Neuronal stem cell (in vitro differentiated cells): ENCODE results near the gene PCDH17.

ENCODE experiments used
- DNase-seq: peaks from one replicate; pipeline ENCODE4 v3.0.0-alpha.2; 2013; ENCODE audit warnings: low spot score
- H2AFZ ChIP-seq: one replicate; pipeline ENCODE4 v1.6.1; 2013; ENCODE audit warnings: mild to moderate bottlenecking, low read length, inconsistent platforms
- H2AK5ac ChIP-seq: 2 replicates; pipeline ENCODE4 v1.6.1; 2013; ENCODE audit warnings: low read depth, mild to moderate bottlenecking, inconsistent platforms, low read length, moderate library complexity, mixed read lengths
- H2BK120ac ChIP-seq: 2 replicates; pipeline ENCODE4 v1.6.1; 2013; ENCODE audit warnings: low read depth, mild to moderate bottlenecking, inconsistent platforms, low read length, moderate library complexity, mixed read lengths
- H2BK12ac ChIP-seq: one replicate; pipeline ENCODE4 v1.6.1; 2013; ENCODE audit warnings: low read length, inconsistent platforms
- H2BK15ac ChIP-seq: 2 replicates; pipeline ENCODE4 v1.6.1; 2013; ENCODE audit warnings: mild to moderate bottlenecking, low read length, inconsistent platforms, mixed read lengths
- H2BK5ac ChIP-seq: one replicate; pipeline ENCODE4 v1.6.1; 2013; ENCODE audit warnings: inconsistent platforms, mild to moderate bottlenecking, low read length, moderate library complexity
- H3K14ac ChIP-seq: one replicate; pipeline ENCODE4 v1.6.1; 2013; ENCODE audit warnings: low read length, inconsistent platforms
- H3K18ac ChIP-seq: 2 replicates; pipeline ENCODE4 v1.6.1; 2013; ENCODE audit warnings: low read length, inconsistent platforms
- H3K23ac ChIP-seq: 2 replicates; pipeline ENCODE4 v1.6.1; 2013; ENCODE audit warnings: low read depth, mild to moderate bottlenecking, mixed read lengths, low read length, inconsistent platforms; ENCODE audit not compliant: poor library complexity
- H3K27ac ChIP-seq: replicated peaks from 3 replicates; pipeline ENCODE4 v1.5.1; 2013; ENCODE audit warnings: low read length, inconsistent platforms
- H3K27me3 ChIP-seq, 3 experiments: 2 replicates each; pipeline ENCODE4 v1.6.1; 2013; ENCODE audit warnings: low read length in 3 of 3, mild to moderate bottlenecking in 2 of 3, inconsistent platforms in 1 of 3, low read depth in 1 of 3, mixed read lengths in 1 of 3, moderate library complexity in 1 of 3; ENCODE audit not compliant: control insufficient read depth in 3 of 3, insufficient read depth in 3 of 3
- H3K36me3 ChIP-seq, 2 donors: replicated peaks in 1 of 2; 2 replicates each; pipeline ENCODE4 v1.6.1; 2013; ENCODE audit warnings: low read length in 2 of 2; ENCODE audit not compliant: control insufficient read depth in 2 of 2, insufficient read depth in 2 of 2
- H3K4ac ChIP-seq: 2 replicates; pipeline ENCODE4 v1.6.1; 2013; ENCODE audit warnings: inconsistent platforms, mild to moderate bottlenecking, low read length, moderate library complexity
- H3K4me1 ChIP-seq, 2 donors: 1 replicate in 1 of 2; 2 replicates in 1 of 2; pipeline ENCODE4 v1.6.1; 2013; ENCODE audit warnings: low read length in 2 of 2, low read depth in 1 of 2; ENCODE audit not compliant: control insufficient read depth in 2 of 2, insufficient read depth in 1 of 2
- H3K4me2 ChIP-seq: one replicate; pipeline ENCODE4 v1.6.1; 2013; ENCODE audit warnings: mild to moderate bottlenecking, low read length, inconsistent platforms; ENCODE audit not compliant: insufficient read depth, poor library complexity, severe bottlenecking
- H3K4me3 ChIP-seq, 2 donors: 2 replicates each; pipeline ENCODE4 v1.5.1; 2013; ENCODE audit warnings: low read length in 2 of 2, mild to moderate bottlenecking in 2 of 2, inconsistent platforms in 1 of 2, moderate library complexity in 1 of 2
- H3K79me1 ChIP-seq: one replicate; pipeline ENCODE4 v1.6.1; 2013; ENCODE audit warnings: low read depth, mild to moderate bottlenecking, inconsistent platforms, low read length, moderate library complexity
- H3K9ac ChIP-seq: one replicate; pipeline ENCODE4 v1.6.1; 2013; ENCODE audit warnings: mild to moderate bottlenecking, low read depth, low read length, inconsistent platforms; ENCODE audit not compliant: poor library complexity
- H3K9me3 ChIP-seq, 2 donors: replicated peaks in 1 of 2; 2 replicates each; pipeline versions ENCODE3 to v1.6.1; 2013; ENCODE audit warnings: low read length in 2 of 2, mild to moderate bottlenecking in 2 of 2, inconsistent platforms in 1 of 2, low read depth in 1 of 2, mixed read lengths in 1 of 2, moderate library complexity in 1 of 2; ENCODE audit not compliant: control insufficient read depth in 2 of 2, insufficient read depth in 1 of 2
- H4K8ac ChIP-seq: one replicate; pipeline ENCODE4 v1.6.1; 2013; ENCODE audit warnings: low read depth, mild to moderate bottlenecking, inconsistent platforms, low read length, moderate library complexity
- H4K91ac ChIP-seq: one replicate; pipeline ENCODE4 v1.6.1; 2013; ENCODE audit warnings: low read length, low read depth, mild to moderate bottlenecking, inconsistent platforms; ENCODE audit not compliant: poor library complexity
- WGBS, 2 donors: extraction: QIAGEN DNeasy Blood & Tissue Kit; methylation state at CpG; one replicate each; pipeline ENCODE4 v1.1.7; 2013; ENCODE audit warnings: missing lambda C conversion rate in 2 of 2, mixed read lengths in 1 of 2; ENCODE audit not compliant: insufficient read length in 2 of 2, insufficient replicate concordance in 1 of 2; ENCODE audit errors: extremely low coverage in 2 of 2; 5-methylcytosine and 5-hydroxymethylcytosine counted together

Gene PCDH17

DNA sequence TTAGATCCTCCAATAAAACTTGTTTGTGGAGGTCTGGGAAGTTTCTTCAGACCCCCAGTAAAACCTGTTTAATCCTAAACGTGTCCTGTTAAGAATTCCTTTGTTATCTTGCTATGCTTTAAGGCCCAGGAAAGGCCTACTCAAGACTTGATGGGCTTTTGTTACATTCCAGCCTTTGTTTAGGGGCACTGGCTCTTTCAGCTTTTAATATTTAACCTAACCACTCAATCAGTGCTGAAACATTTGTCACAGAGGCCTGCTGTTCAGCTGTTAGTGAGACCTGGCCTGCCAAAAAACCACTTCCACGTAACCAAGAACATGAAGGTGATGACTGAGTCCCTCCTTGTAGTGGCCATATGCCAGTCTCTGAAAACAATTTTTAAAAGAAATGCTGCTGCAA, 41.7 kb downstream of the PCDH17 start:
- H2AK5ac ChIP-seq = no peak overlapping the region
- no peak overlapping the region for H3K14ac ChIP-seq
- peaks cover 3 to 42% of the 10 kb centered on the region in 2 donors for H3K36me3 ChIP-seq
- H4K8ac ChIP-seq = no peak overlapping the region
- H2BK5ac ChIP-seq = no peak overlapping the region
- no peak overlapping the region for H3K18ac ChIP-seq
- no peak overlapping the region for H3K4me3 ChIP-seq
- H4K91ac ChIP-seq = no peak overlapping the region
- H3K9me3 ChIP-seq = peaks cover 0 to 2% of the 10 kb centered on the region in 2 donors
- no peak overlapping the region for H3K4ac ChIP-seq
- peaks cover 0 to 5% of the 10 kb centered on the region in 2 donors for H3K4me1 ChIP-seq
- no CpG with 5 or more reads among the region's 2 CpGs for WGBS, 2 donors
- no peak overlapping the region for H2BK120ac ChIP-seq
- H3K79me1 ChIP-seq = no peaks in the 10 kb centered on the region
- no peak overlapping the region for H3K27ac ChIP-seq
- no peak overlapping the region for H3K4me2 ChIP-seq
- no peak overlapping the region for H2BK15ac ChIP-seq
- no peak overlapping the region for H2AFZ ChIP-seq
- H3K23ac ChIP-seq = no peak overlapping the region
- peak; percentile 31 for DNase-seq
- no peak overlapping the region for H2BK12ac ChIP-seq
- no peak overlapping the region for H3K9ac ChIP-seq
- H3K27me3 ChIP-seq = no peaks in the 10 kb centered on the region

DNA sequence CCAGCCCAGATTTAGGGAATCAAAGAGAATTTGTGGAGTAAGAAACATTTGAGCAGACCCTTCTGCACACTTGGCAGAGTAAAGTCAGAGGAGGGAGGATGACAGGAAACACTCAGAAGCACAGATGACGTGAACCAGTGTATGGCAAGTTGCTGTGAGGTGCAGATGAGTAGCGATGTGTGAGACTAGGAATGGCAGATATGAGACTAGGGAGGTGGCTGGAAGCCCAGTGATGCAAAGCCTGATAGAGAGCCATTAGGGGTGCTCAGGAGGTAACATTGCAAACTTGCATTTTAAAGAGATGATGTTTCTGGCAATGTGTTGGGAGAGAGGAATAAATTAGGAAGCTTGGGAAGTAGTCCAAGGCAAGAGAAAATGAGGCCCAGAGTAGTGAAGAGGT, 44.0 kb downstream of the PCDH17 start:
- Histone ChIP-seq H2AFZ (no peak overlapping the region), H3K4ac (no peak overlapping the region), H4K8ac (no peak overlapping the region), H3K27me3 (no peaks in the 10 kb centered on the region), H3K14ac (no peak overlapping the region), H2BK5ac (no peak overlapping the region), H3K4me1 (peaks cover 0 to 5% of the 10 kb centered on the region in 2 donors), H3K36me3 (peaks cover 3 to 39% of the 10 kb centered on the region in 2 donors), H2BK120ac (no peak overlapping the region), H3K4me2 (no peak overlapping the region), H3K79me1 (no peaks in the 10 kb centered on the region), H2AK5ac (no peak overlapping the region), H2BK12ac (no peak overlapping the region), H3K27ac (no peak overlapping the region), H3K23ac (no peak overlapping the region), H3K18ac (no peak overlapping the region), H3K9ac (no peak overlapping the region), H4K91ac (no peak overlapping the region), H3K9me3 (peaks cover 0 to 2% of the 10 kb centered on the region in 2 donors), H3K4me3 (no peak overlapping the region), H2BK15ac (no peak overlapping the region)
- DNase-seq = no peak
- no CpG with 5 or more reads among the region's 2 CpGs for WGBS, 2 donors

DNA sequence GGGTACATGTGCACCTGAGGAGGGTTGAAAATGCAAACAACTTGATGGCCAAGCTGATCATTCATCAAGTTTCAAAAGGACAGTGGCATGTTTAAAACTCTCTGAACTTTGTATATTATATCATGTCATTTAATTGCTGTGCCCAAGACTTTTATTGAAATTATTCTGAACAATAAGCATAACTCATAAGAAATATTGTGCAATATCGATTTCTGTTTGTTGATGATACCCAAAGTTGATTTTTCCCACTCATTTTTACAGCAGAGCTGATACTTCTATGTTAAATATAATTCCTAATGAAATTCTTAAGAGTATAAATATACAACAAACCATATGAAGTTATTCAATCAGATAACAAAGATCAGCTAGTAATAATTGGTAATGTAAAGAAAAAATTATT, 49.1 kb downstream of the PCDH17 start:
- no peak overlapping the region for H2AFZ ChIP-seq
- H3K4ac ChIP-seq = no peak overlapping the region
- H2BK12ac ChIP-seq = no peak overlapping the region
- H3K4me2 ChIP-seq = no peak overlapping the region
- H4K8ac ChIP-seq = no peak overlapping the region
- no peaks in the 10 kb centered on the region for H3K9me3 ChIP-seq
- no peak overlapping the region for H2BK15ac ChIP-seq
- H3K18ac ChIP-seq = no peak overlapping the region
- no peaks in the 10 kb centered on the region for H3K27me3 ChIP-seq
- no peak overlapping the region for H2AK5ac ChIP-seq
- no CpG with 5 or more reads among the region's 1 CpG for WGBS, 2 donors
- no peak overlapping the region for H3K4me3 ChIP-seq
- no peaks in the 10 kb centered on the region for H3K79me1 ChIP-seq
- peaks cover 0 to 18% of the 10 kb centered on the region in 2 donors for H3K36me3 ChIP-seq
- no peak overlapping the region for H2BK5ac ChIP-seq
- no peak for DNase-seq
- H4K91ac ChIP-seq = no peak overlapping the region
- no peak overlapping the region for H2BK120ac ChIP-seq
- no peak overlapping the region for H3K9ac ChIP-seq
- no peak overlapping the region for H3K14ac ChIP-seq
- H3K23ac ChIP-seq = no peak overlapping the region
- no peaks in the 10 kb centered on the region for H3K4me1 ChIP-seq
- H3K27ac ChIP-seq = no peak overlapping the region

DNA sequence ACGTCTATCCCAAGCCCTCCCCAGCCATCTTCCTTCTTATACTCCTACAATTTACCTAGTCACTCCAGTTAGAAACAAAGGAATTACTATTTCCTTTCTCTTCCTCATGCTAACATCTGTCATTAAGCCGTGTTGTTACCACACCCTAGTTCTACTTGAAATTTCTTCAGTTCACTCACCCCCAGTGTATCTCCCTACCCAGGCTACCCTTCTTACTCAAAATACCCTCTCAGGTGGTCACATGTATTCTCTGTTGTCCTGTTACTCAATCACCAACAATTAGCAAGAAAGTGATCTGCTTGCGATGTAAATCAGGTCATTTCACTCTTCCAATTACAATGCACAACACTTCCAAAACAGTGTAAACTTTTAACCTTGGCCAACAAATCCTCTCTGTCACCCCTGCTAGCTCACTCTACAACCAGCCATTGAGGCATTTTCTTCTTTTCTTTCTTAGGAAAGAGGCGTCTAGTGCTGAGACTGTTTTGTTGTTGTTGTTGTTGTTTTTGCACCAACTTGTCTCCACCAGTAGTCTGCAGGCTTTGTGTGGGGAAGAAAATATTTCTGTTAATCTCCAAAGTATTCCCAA, 50.7 kb downstream of the PCDH17 start:
- Histone ChIP-seq H4K8ac (no peak overlapping the region), H3K4ac (no peak overlapping the region), H2BK120ac (no peak overlapping the region), H3K4me3 (no peak overlapping the region), H2BK15ac (no peak overlapping the region), H3K23ac (no peak overlapping the region), H3K9me3 (no peaks in the 10 kb centered on the region), H2BK5ac (no peak overlapping the region), H2AK5ac (no peak overlapping the region), H3K9ac (no peak overlapping the region), H3K27ac (no peak overlapping the region), H2BK12ac (no peak overlapping the region), H3K4me1 (no peaks in the 10 kb centered on the region), H4K91ac (no peak overlapping the region), H2AFZ (no peak overlapping the region), H3K4me2 (no peak overlapping the region), H3K36me3 (peaks cover 0 to 8% of the 10 kb centered on the region in 2 donors), H3K18ac (no peak overlapping the region), H3K27me3 (no peaks in the 10 kb centered on the region), H3K14ac (no peak overlapping the region), H3K79me1 (no peaks in the 10 kb centered on the region)
- WGBS, 2 donors = 100% methylated on average over 1 of the region's 4 CpGs; no CpG with 5 or more reads in 1 of the 2 donors
- no peak for DNase-seq
